SW480 (cell line): Measurements from ENCODE around the gene C1QTNF9.
"Not testable (repeated sequence)": the region's sequence is repeated elsewhere in the genome, so short reads cannot be mapped to it uniquely, and the experiment has no call there.

Source experiments
- DNase-seq: peaks from one replicate; pipeline ENCODE4 v3.0.0-alpha.2; 2016; ENCODE audit warnings: low spot score

The C1QTNF9 gene

DNA sequence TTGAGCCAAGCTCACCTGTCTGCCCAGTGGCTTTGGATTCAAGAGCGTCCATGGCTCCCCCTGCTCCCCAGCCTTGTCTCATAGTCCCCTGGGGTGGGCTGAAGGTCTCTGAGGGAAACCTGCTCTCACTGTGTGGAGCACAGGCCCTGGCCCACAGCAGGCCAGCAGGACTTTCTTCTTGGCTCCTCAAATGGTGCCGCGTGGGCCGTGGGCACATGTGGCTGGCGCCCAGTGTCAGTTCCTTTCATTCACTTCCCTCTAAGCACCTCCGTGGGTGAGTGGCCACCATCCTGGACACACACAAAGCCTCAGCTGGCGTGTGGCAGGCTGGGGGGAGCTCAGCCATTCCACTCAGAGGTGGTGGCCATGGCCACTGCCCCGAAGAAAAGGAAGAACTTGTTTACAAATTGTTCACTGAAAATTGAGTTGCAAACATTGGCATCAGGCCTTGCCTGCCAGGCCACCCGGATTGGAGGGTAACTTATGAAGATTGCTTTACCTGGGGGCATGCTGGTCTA is 53.1 kb downstream of the C1QTNF9 start:
- no peak for DNase-seq

DNA sequence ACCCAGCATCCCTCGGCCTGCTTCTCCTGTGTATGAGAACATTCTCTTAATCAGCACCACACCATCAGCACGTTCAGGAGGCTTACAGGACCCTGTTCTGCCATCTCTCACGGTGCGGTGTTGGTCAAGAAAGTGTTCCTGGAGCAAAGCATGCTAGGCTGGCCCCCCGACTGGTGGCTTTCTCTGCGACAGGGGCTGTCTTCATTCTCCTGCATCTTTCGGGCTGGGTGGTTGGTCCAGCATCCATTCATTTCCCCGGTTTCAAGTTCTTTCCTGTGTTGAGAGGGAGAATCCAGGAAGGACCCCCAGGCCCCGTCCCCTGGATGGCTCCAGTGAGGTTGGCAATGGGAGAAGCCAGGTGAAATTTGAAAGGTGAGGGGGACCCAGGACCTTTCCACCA is 55.8 kb downstream of the C1QTNF9 start:
- DNase-seq: no peak

- not testable (repeated sequence) for DNase-seq
Observed at GRCh38 chr13:24366315-24366714, 56.9 kb downstream of the C1QTNF9 start.

GRCh38 chr13:24371273-24371672 is 61.9 kb downstream of the C1QTNF9 start:
- DNase-seq: not testable (repeated sequence)
